Activated CD4-positive, alpha-beta T cell treated with anti-CD3 and anti-CD28 coated beads for 36 hours (primary cell): ENCODE results near the gene ZNF595. TPM values are rescaled to one million over a fixed set of nuclear protein-coding genes. Genes with fewer than 3 reads are reported as not detected.
A peak's percentile ranks its signal among the peaks of the same experiment; 100 is the strongest.
"Not testable (repeated sequence)": the region's sequence is repeated elsewhere in the genome, so short reads cannot be mapped to it uniquely, and the experiment has no call there.

ENCODE experiments used
- ATAC-seq: fragments of 200-7000 bp; cut with Tn5 transposase; one replicate; pipeline ENCODE4 v1.10.0; 2021; ENCODE audit warnings: mild to moderate bottlenecking, moderate library complexity
- CTCF ChIA-PET: fragments of 350-600 bp; sonication (Branson Sonifier 250); formaldehyde crosslinking; loops from one replicate; lab custom pipeline; 2021; ENCODE audit warnings: antibody characterized with exemption; lab: Charles Lee
- POLR2A ChIA-PET: fragments of 350-600 bp; sonication (Branson Sonifier 250); formaldehyde crosslinking; loops from one replicate; lab custom pipeline; 2021; ENCODE audit warnings: antibody characterized with exemption, inconsistent platforms; lab: Charles Lee
- DNase-seq: peaks from one replicate; pipeline ENCODE4 v3.0.0-alpha.2; 2020
- H3K27ac Mint-ChIP-seq: one replicate; pipeline ENCODE4 v1.8.0; 2021; ENCODE audit warnings: mixed read lengths
- H3K27me3 Mint-ChIP-seq: one replicate; pipeline ENCODE4 v1.8.0; 2021; ENCODE audit warnings: mixed read lengths
- H3K36me3 Mint-ChIP-seq: one replicate; pipeline ENCODE4 v1.8.0; 2021; ENCODE audit warnings: low read depth, mixed read lengths
- H3K4me1 Mint-ChIP-seq: one replicate; pipeline ENCODE4 v1.8.0; 2021; ENCODE audit warnings: mixed read lengths
- H3K4me3 Mint-ChIP-seq: one replicate; pipeline ENCODE4 v1.8.0; 2021; ENCODE audit warnings: mild to moderate bottlenecking, moderate library complexity, mixed read lengths
- H3K9me3 Mint-ChIP-seq: one replicate; pipeline ENCODE4 v1.8.0; 2021; ENCODE audit warnings: low read depth, mixed read lengths
- intact Hi-C, 2 experiments: fragments of 100-400 bp; cut with DNase I in 1 of 2; cut with micrococcal nuclease in 1 of 2; formaldehyde crosslinking; loops; one replicate each; pipeline versions ENCODE4 v1.14.2 to v1.15.1; 2022 to 2024; cut with DNase I, micrococcal nuclease
- total RNA-seq, 2 experiments: library from RNA; stranded (reverse); gene quantifications; one replicate each; pipeline ENCODE4 v1.2.3, GENCODE V29; 2021

ZNF595 gene
- total RNA-seq, 2 experiments from 2014 or later = 17.1 to 24.6 TPM

DNA sequence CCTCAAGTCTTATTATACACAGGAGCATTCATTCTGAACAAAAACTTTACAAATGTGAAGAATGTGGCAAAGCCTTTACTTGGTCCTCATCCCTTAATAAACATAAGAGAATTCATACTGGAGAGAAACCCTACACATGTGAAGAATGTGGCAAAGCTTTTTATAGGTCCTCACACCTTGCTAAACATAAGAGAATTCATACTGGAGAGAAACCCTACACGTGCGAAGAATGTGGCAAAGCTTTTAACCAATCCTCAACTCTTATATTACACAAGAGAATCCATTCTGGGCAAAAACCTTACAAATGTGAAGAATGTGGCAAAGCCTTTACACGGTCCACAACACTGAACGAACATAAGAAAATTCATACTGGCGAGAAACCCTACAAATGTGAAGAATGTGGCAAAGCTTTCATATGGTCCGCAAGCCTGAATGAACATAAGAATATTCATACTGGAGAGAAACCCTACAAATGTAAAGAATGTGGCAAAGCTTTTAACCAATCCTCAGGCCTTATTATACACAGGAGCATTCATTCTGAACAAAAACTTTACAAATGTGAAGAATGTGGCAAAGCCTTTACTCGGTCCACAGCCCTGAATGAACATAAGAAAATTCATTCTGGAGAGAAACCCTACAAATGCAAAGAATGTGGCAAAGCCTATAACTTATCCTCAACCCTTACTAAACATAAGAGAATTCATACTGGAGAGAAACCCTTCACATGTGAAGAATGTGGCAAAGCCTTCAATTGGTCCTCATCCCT, 33.6 kb downstream of the ZNF595 start:
- peaks cover 58% of the 10 kb centered on the region for H3K9me3 Mint-ChIP-seq
- CTCF ChIA-PET = interaction anchor here (0.6 kb wide), 1 partner anchor 1036 kb away, joined by 3 read pairs; no protein-coding TSS in a partner anchor
- ATAC-seq, POLR2A ChIA-PET, H3K27me3 Mint-ChIP-seq, intact Hi-C loops, H3K4me3 Mint-ChIP-seq, H3K4me1 Mint-ChIP-seq, H3K27ac Mint-ChIP-seq, DNase-seq: not testable (repeated sequence)
- peaks cover 72% of the 10 kb centered on the region for H3K36me3 Mint-ChIP-seq

DNA sequence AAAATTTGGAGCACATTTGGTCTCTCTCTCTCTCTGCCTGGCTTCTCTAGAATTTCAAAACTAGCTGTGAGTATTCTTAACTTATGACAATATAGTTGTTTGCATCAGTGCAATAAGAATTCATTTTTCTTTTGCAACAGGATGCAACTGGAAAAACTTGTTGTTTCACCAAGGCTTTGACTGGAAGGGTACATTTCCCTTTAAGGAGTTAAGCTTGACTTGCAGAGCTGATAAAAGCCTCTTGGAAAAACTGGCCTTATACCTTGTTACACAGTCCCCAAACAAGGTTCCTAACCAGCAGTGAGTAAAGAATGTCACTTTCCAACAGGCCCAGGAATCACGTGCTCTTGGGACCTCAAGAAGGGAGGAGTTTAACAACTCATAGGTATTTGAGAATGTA, 45.3 kb downstream of the ZNF595 start:
- ChIA-PET CTCF (interaction anchor here (0.9 to 1.7 kb wide), 3 partner anchors 10 to 146 kb away, joined by 3 to 7 read pairs (median 4); no protein-coding TSS in a partner anchor), POLR2A (no interaction called here)
- intact Hi-C loops = no loop called here
- H3K27me3 Mint-ChIP-seq = no peaks in the 10 kb centered on the region
- H3K27ac Mint-ChIP-seq = no peak overlapping the region
- DNase-seq (no peak), ATAC-seq (no peak)
- peaks cover 45% of the 10 kb centered on the region for H3K36me3 Mint-ChIP-seq
- H3K9me3 Mint-ChIP-seq = peaks cover 64% of the 10 kb centered on the region
- H3K4me3 Mint-ChIP-seq = no peak overlapping the region
- no peaks in the 10 kb centered on the region for H3K4me1 Mint-ChIP-seq

DNA sequence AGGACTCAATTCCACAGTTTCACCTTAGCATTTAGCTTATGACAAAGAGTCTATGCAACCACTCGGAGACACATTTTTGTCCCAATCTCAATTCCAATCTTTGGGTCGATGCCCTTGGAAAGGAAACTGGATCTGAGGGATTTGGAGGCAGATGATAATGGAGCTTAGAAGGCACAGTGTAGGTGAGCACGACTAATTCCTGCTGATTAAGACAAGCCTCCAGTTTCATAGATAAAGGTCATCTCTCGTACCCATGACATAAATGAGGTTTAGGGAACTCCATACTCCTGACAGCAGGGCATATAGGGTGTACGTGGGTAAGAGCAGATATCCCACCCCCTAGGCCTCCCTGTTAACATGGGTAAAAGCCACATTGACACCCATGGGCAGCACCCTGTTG, 46.7 kb downstream of the ZNF595 start:
- H3K27me3 Mint-ChIP-seq = peaks cover 2% of the 10 kb centered on the region
- H3K4me3 Mint-ChIP-seq = no peak overlapping the region
- ChIA-PET POLR2A (no interaction called here), CTCF (no interaction called here)
- intact Hi-C loops = no loop called here
- H3K36me3 Mint-ChIP-seq = peaks cover 46% of the 10 kb centered on the region
- ATAC-seq = no peak
- H3K4me1 Mint-ChIP-seq = no peaks in the 10 kb centered on the region
- H3K27ac Mint-ChIP-seq = no peak overlapping the region
- no peak for DNase-seq
- H3K9me3 Mint-ChIP-seq = peaks cover 57% of the 10 kb centered on the region

DNA sequence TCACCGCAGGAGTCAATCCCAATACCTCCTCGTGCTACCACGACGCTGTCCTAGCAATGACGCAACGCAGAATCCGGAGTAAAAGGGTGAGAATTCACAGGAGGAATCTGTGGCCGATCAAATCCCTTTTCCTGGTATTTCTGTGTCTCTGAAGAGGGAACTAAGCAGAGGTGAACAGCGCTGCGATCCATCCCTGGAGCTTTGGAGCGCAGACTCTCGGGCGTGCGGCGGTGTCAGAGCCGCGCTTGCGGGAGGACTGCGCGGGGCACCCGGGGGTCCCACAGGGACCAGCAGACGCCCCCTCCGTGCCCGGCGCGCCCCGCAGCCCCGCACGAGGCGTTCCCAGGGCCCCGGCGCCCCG, 53.9 kb downstream of the ZNF595 start:
- ATAC-seq (no peak), DNase-seq (no peak)
- peaks cover 51% of the 10 kb centered on the region for H3K27me3 Mint-ChIP-seq
- intact Hi-C loops = loop anchor here in 1 of 2 experiments (5.0 kb wide), 1 partner anchor 135 kb away; no protein-coding TSS in a partner anchor
- H3K9me3 Mint-ChIP-seq = peaks cover 66% of the 10 kb centered on the region
- H3K4me1 Mint-ChIP-seq = peaks cover 2% of the 10 kb centered on the region
- no peak overlapping the region for H3K4me3 Mint-ChIP-seq
- H3K36me3 Mint-ChIP-seq = peaks cover 56% of the 10 kb centered on the region
- CTCF ChIA-PET = no interaction called here
- POLR2A ChIA-PET = no interaction called here
- H3K27ac Mint-ChIP-seq = no peak overlapping the region

DNA sequence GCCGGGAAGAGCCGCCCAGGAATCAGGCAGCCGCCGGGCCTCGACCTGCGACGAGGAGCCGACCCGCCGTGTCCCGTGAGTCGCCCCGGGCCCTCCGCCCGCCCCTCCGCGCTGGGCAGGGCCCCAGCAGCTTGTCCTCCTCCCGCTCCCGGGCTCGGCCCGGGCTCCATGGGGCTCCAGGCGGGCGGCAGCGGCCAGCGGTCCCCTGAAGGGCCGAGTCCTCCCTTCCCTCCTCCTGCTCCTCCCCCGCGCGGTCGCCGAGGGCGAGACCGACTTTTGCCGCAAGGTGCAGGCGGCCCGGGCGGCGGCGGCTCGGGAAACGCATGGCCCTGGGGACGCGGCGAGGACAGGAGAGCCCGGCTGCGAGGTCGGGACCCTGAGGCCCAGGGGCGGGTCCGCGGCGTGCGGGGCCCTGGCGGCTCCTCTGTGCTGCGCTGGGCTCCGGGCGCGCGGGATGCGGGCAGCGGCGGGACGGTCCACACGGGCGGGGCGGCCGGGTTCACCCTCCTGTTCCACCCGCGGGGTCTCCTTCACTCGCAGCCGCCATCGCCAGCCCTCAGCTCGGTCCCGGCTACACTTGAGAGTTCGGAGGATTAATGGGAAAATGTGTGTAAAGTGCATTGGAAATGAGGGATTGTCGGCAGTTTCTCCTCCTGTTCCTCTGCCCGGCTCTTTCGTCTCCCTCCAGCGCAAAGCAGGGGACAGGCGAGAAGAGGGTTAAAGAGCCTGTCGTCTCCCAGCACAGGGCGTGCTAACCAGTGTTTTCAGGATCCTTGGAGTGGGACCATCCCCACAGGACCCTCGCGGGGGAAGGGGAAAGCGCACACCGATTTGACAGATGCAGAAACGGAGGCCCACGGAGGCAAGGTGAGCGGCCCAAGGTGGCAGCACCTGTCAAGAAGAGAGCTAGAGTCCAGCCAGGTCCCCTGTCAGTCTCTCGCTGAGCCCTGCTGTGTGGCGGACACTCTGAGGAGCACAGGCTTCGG, 54.6 kb downstream of the ZNF595 start:
- ATAC-seq (no peak), DNase-seq (peak; percentile 18)
- intact Hi-C loops = loop anchor here in 1 of 2 experiments (5.0 kb wide), 1 partner anchor 135 kb away; no protein-coding TSS in a partner anchor
- ChIA-PET CTCF (no interaction called here), POLR2A (no interaction called here)
- Mint-ChIP-seq H3K27me3 (peaks cover 51% of the 10 kb centered on the region), H3K36me3 (peaks cover 55% of the 10 kb centered on the region), H3K27ac (no peak overlapping the region), H3K4me1 (peaks cover 2% of the 10 kb centered on the region), H3K9me3 (peaks cover 64% of the 10 kb centered on the region), H3K4me3 (no peak overlapping the region)

DNA sequence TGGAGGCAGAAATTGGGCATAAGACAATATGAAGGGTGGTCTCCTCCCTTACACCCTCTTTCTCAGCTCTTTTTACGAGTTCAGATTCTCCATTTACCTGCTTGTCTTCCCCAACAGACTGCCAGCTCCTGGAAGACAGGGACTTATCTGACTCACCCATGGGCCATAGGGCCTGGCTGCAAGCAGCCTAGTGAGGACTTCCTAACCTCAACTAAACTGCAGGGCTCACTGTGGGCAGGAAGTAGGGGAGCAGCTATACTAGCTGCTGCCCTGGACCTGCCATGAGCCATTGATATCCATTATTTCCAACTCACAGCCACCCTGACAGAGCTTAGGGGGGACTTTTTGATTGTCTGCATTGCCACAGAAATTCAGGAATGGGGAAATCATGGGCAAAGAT, 59.6 kb downstream of the ZNF595 start:
- peaks cover 57% of the 10 kb centered on the region for H3K9me3 Mint-ChIP-seq
- H3K36me3 Mint-ChIP-seq = peaks cover 35% of the 10 kb centered on the region
- intact Hi-C loops = no loop called here
- H3K27ac Mint-ChIP-seq = no peak overlapping the region
- H3K27me3 Mint-ChIP-seq = peaks cover 35% of the 10 kb centered on the region
- DNase-seq (no peak), ATAC-seq (no peak)
- peaks cover 6% of the 10 kb centered on the region for H3K4me1 Mint-ChIP-seq
- no peak overlapping the region for H3K4me3 Mint-ChIP-seq
- POLR2A ChIA-PET = no interaction called here
- CTCF ChIA-PET = interaction anchor here (0.5 to 1.3 kb wide), 2 partner anchors 12 to 386 kb away, joined by 3 to 4 read pairs; partner anchors contain the start of genes PIGG and ZNF721

DNA sequence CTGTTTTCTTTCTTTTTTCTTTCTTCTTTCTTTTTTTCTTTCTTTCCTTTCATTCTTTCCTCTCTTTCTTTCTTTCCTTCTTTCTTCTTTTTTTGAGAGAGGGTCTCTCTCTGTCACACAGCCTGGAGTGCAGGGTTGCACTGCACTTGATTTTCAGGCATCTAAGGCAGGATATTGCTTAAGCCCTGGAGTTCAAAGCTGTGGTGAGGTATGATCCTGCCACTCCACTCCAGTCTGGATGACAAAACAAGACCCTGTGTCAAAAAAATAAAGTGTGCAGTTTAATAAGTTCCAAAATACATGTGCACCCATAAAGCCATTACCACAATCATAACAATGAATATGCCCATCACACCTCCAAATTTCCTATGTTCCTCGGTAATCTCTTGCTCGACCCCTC, 60.6 kb downstream of the ZNF595 start:
- Mint-ChIP-seq H3K27ac (no peak overlapping the region), H3K27me3 (peaks cover 25% of the 10 kb centered on the region), H3K4me1 (peaks cover 4% of the 10 kb centered on the region), H3K9me3 (peaks cover 50% of the 10 kb centered on the region), H3K4me3 (no peak overlapping the region), H3K36me3 (peaks cover 27% of the 10 kb centered on the region)
- ChIA-PET CTCF (no interaction called here), POLR2A (no interaction called here)
- DNase-seq = no peak
- intact Hi-C loops = no loop called here
- no peak for ATAC-seq

DNA sequence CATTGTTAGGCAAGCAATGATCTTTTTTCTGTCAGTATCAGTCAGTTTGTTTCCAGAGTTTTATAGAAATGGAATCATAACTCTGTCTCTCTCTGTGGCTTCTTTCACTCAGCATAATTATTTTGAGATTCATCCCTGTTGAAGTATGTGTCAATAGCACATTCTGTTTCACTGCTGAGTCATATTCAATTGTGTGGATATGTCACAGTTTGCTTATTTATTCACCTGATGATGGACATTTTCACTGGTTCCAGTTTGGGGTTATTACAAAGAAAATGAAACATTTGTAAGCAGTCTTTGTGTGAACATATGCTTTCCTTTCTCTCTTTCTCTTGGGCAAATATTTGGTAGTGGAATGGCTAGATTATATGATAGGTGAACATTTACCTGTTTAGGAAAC, 61.0 kb downstream of the ZNF595 start:
- DNase-seq (no peak), ATAC-seq (peak; percentile 70)
- ChIA-PET CTCF (interaction anchor here (2.4 kb wide), 1 partner anchor 11 kb away, joined by 13 read pairs; the partner anchor contains the start of gene ZNF718), POLR2A (no interaction called here)
- H3K27me3 Mint-ChIP-seq = peaks cover 21% of the 10 kb centered on the region
- H3K27ac Mint-ChIP-seq = no peak overlapping the region
- peaks cover 49% of the 10 kb centered on the region for H3K9me3 Mint-ChIP-seq
- intact Hi-C loops = no loop called here
- H3K4me1 Mint-ChIP-seq = peaks cover 4% of the 10 kb centered on the region
- H3K4me3 Mint-ChIP-seq = no peak overlapping the region
- peaks cover 22% of the 10 kb centered on the region for H3K36me3 Mint-ChIP-seq

DNA sequence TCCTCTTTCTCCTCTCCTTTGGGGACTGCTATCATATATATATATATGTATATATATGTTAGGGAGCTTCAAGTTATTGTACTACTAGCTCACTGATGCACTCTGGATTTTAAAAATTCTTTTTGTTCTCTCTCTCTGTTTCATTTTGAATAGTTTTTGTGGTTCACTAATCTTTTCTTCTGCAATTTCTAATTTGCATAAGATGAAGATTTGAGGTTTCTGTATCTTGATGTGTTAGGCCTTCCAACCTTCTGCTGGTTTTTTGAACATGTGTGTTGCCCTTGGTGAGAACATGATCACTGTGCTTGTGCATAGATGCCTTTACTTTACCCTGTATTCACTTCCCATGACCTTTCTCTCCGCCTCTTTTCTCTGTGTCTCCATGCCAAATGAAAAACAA, 63.4 kb downstream of the ZNF595 start:
- H3K4me1 Mint-ChIP-seq = peaks cover 16% of the 10 kb centered on the region
- peaks cover 47% of the 10 kb centered on the region for H3K9me3 Mint-ChIP-seq
- ChIA-PET POLR2A (no interaction called here), CTCF (interaction anchor here (0.6 to 2.4 kb wide), 2 partner anchors 8 to 482 kb away, joined by 3 to 13 read pairs; partner anchors contain the start of gene ZNF718)
- H3K27me3 Mint-ChIP-seq = peaks cover 6% of the 10 kb centered on the region
- intact Hi-C loops = no loop called here
- DNase-seq (no peak), ATAC-seq (peak; percentile 45)
- H3K4me3 Mint-ChIP-seq = no peak overlapping the region
- H3K27ac Mint-ChIP-seq = no peak overlapping the region
- H3K36me3 Mint-ChIP-seq = peaks cover 18% of the 10 kb centered on the region

DNA sequence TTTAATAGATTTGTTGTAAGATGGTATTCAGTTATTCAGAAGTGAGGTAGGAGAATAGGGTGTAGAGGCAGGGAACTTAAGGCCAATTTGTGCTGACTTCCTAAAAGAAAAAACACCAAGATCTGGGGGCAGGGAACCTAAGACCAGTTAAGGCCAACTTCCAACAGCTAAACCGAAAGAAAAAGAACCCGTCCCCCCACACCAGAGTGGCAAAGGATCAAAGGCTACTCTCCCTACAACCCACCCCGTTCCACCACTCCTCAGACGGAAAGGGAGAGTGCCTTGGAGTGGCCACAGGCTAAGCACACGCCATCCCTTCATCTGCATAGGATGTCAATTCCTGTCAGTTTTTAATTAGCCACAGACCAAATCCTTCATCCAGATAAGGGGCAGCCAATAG, 67.5 kb downstream of the ZNF595 start:
- H3K4me1 Mint-ChIP-seq = peaks cover 32% of the 10 kb centered on the region
- H3K9me3 Mint-ChIP-seq = peaks cover 44% of the 10 kb centered on the region
- ATAC-seq = no peak
- H3K36me3 Mint-ChIP-seq = peaks cover 43% of the 10 kb centered on the region
- DNase-seq = no peak
- H3K4me3 Mint-ChIP-seq = no peak overlapping the region
- H3K27ac Mint-ChIP-seq = no peak overlapping the region
- POLR2A ChIA-PET = no interaction called here
- intact Hi-C loops = loop anchor here in 1 of 2 experiments (5.0 kb wide), 2 partner anchors 552 to 1462 kb away; partner anchors contain the start of genes ATP5ME and MYL5
- H3K27me3 Mint-ChIP-seq = no peaks in the 10 kb centered on the region
- CTCF ChIA-PET = interaction anchor here (0.6 kb wide), 1 partner anchor 201 kb away, joined by 4 read pairs; no protein-coding TSS in a partner anchor
